ENCODE measurements around the gene COX6B2.

COX6B2 gene

DNA sequence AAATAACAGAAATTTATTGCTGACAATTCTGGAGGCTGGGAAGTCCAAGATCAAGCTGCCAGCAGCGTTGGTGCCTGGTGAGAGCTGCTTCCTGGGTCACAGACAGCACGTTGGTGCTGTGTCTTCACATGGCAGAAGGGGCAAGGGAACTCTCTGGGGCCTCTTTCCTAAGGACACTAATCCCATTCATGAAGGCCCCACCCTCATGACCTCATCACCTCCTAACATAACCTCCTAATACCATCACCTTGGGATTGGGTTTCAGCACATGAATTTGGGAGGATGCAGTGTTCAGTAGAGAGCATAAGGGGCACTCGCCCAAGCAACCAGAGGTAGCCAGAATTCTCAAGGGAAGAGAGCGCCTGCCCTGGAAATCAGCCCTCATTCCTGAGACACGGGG lies 45.1 kb downstream of the COX6B2 start:
- H3K27ac ChIP-seq (ENCODE audit: extremely low read depth, low read depth, low read length): no peak overlapping the region
- CTCF ChIA-PET: interaction anchor here (0.6 to 0.8 kb wide), 3 partner anchors 9 to 163 kb away, joined by 3 read pairs; no protein-coding TSS in a partner anchor
- POLR2A ChIA-PET: no interaction called here
- no peak overlapping the region for H3K4me3 ChIP-seq (ENCODE audit: low read depth, low read length)
- H3K36me3 ChIP-seq (ENCODE audit: control insufficient read depth in 2 of 2, insufficient read depth in 1 of 2, low read length in 2 of 2): peaks cover 17 to 55% of the 10 kb centered on the region in 2 experiments
- no peaks in the 10 kb centered on the region for H3K4me1 ChIP-seq (ENCODE audit: control insufficient read depth, insufficient read depth, low read length)
- TF ChIP-seq KLF17 (tag by site-specific recombination; IDR thresholded peaks at IDR 0.05) (peak; percentile 51; the same call in 1 of the 2 replicates), ZNF354C (tag by site-specific recombination; IDR thresholded peaks at IDR 0.05; ENCODE audit: borderline replicate concordance, low read depth) (no peak)
- no peaks in the 10 kb centered on the region for H3K9me3 ChIP-seq (ENCODE audit: control insufficient read depth, insufficient read depth, low read depth, low read length)

DNA sequence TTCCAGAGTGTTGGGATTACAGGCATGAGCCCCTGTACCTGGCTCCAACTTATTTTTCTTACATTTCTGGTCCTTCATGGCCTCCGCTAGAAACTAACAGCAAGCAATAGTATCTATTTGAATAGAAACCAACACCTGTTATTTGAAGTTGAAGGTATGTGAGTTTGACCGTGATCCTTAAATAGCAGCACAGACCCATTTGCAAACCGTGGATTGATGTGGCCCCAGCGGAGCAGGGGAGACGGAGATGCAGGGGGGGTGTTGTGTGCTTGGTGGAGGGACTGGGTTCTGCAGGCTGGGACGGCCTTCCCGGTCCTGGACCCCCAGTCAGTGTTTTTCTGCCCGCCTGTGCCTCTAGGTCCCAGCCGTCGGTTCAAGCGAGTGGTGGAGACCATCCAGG lies 46.2 kb downstream of the COX6B2 start:
- Histone ChIP-seq H3K27ac (ENCODE audit: extremely low read depth, low read depth, low read length) (no peak overlapping the region), H3K36me3 (ENCODE audit: control insufficient read depth in 2 of 2, insufficient read depth in 1 of 2, low read length in 2 of 2) (peaks cover 17 to 66% of the 10 kb centered on the region in 2 experiments), H3K9me3 (ENCODE audit: control insufficient read depth, insufficient read depth, low read depth, low read length) (no peaks in the 10 kb centered on the region), H3K4me3 (ENCODE audit: low read depth, low read length) (no peak overlapping the region), H3K4me1 (ENCODE audit: control insufficient read depth, insufficient read depth, low read length) (no peaks in the 10 kb centered on the region)
- ChIA-PET CTCF (no interaction called here), POLR2A (no interaction called here)
- TF ChIP-seq, protein P1, sequence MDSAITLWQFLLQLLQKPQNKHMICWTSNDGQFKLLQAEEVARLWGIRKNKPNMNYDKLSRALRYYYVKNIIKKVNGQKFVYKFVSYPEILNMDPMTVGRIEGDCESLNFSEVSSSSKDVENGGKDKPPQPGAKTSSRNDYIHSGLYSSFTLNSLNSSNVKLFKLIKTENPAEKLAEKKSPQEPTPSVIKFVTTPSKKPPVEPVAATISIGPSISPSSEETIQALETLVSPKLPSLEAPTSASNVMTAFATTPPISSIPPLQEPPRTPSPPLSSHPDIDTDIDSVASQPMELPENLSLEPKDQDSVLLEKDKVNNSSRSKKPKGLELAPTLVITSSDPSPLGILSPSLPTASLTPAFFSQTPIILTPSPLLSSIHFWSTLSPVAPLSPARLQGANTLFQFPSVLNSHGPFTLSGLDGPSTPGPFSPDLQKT (IDR thresholded peaks at IDR 0.05; ENCODE audit: borderline replicate concordance, low read depth, low read length): no peak
- TF ChIP-seq ZNF692 (tag by site-specific recombination; IDR thresholded peaks at IDR 0.05) (no peak), ZNF555 (tag by site-specific recombination; conservative IDR thresholded peaks at IDR 0.05) (no peak), ZFP69B (tag by site-specific recombination; IDR thresholded peaks at IDR 0.05) (no peak)

- Histone ChIP-seq H3K36me3 (ENCODE audit: control insufficient read depth in 2 of 2, insufficient read depth in 1 of 2, low read length in 2 of 2) (peaks cover 17 to 71% of the 10 kb centered on the region in 2 experiments), H3K9me3 (ENCODE audit: control insufficient read depth, insufficient read depth, low read depth, low read length) (no peaks in the 10 kb centered on the region), H3K27ac (ENCODE audit: extremely low read depth, low read depth, low read length) (no peak overlapping the region), H3K4me3 (ENCODE audit: low read depth, low read length) (no peak overlapping the region), H3K4me1 (ENCODE audit: control insufficient read depth, insufficient read depth, low read length) (peaks cover 3% of the 10 kb centered on the region; the same call in 1 of the 2 replicates)
- CTCF ChIA-PET: interaction anchor here (0.6 to 0.7 kb wide), 3 partner anchors 33 to 165 kb away, joined by 3 to 4 read pairs (median 3); partner anchors contain the start of gene KMT5C
- TF ChIP-seq GLI4 (tag by site-specific recombination; IDR thresholded peaks at IDR 0.05): no peak
- TF ChIP-seq ZNF23 (tag by site-specific recombination; IDR thresholded peaks at IDR 0.05; ENCODE audit: borderline replicate concordance): peak; percentile 78; the same call in 1 of the 2 replicates
- TF ChIP-seq ZBTB17 (tag by site-specific recombination; IDR thresholded peaks at IDR 0.05): peak; percentile 77
- POLR2A ChIA-PET: no interaction called here
Observed at GRCh38 chr19:55306712-55307111, 47.8 kb downstream of the COX6B2 start.

DNA sequence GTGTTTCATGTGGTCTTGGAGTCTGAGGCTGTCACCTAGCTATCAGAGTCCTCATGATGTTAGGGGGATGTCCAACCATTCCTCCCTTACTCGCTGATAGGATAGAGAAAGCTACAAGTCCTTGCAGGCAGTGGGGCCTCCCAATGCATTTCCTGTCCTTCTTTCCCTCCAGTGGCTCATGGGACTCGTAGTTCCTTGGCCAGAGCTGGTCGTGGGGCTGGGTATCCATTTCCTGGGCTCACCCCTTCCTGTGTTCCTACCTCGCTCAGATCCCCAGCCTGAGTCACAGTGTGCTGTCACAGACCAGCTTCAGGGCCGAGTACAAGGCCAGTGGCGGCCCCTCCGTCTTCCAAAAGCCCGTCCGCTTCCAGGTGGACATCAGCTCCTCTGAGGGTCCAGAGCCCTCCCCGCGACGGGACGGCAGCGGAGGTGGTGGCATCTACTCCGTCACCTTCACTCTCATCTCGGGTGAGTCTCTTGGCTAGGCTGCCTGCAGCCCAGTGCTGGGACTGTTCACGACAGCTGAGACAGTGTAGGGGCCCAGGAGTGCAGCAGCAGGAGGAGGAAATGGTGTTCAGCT lies 48.4 kb downstream of the COX6B2 start:
- H3K36me3 ChIP-seq (ENCODE audit: control insufficient read depth in 2 of 2, insufficient read depth in 1 of 2, low read length in 2 of 2): peaks cover 17 to 71% of the 10 kb centered on the region in 2 experiments
- POLR2A ChIA-PET: interaction anchor here (1.0 kb wide), 1 partner anchor 33 kb away, joined by 3 read pairs; the partner anchor contains the start of gene KMT5C
- TF ChIP-seq ZIC2 (tag by site-specific recombination; IDR thresholded peaks at IDR 0.05): no peak
- TF ChIP-seq ZNF350 (tag by site-specific recombination; IDR thresholded peaks at IDR 0.05): no peak
- peak; percentile 28; the same call in 1 of the 2 replicates for TF ChIP-seq ZBTB11 (tag by site-specific recombination; conservative IDR thresholded peaks at IDR 0.05; ENCODE audit: low read depth)
- CTCF ChIA-PET: interaction anchor here (0.6 kb wide), 2 partner anchors 79 to 165 kb away, joined by 3 read pairs; no protein-coding TSS in a partner anchor
- no peak overlapping the region for H3K27ac ChIP-seq (ENCODE audit: extremely low read depth, low read depth, low read length)
- H3K9me3 ChIP-seq (ENCODE audit: control insufficient read depth, insufficient read depth, low read depth, low read length): no peaks in the 10 kb centered on the region
- H3K4me1 ChIP-seq (ENCODE audit: control insufficient read depth, insufficient read depth, low read length): peaks cover 3% of the 10 kb centered on the region; the same call in 1 of the 2 replicates
- H3K4me3 ChIP-seq (ENCODE audit: low read depth, low read length): no peak overlapping the region

Data from HEK293 (cell line).